ENCODE measurements around the gene NRN1L.

GRCh38 chr16:67883146-67883871 is 1.4 kb upstream of the NRN1L start:
- no peak for TF ChIP-seq CTCF (conservative IDR thresholded peaks at IDR 0.05; ENCODE audit: low read depth, low read length)
- no peak for TF ChIP-seq EZH2 (IDR thresholded peaks at IDR 0.05; ENCODE audit: borderline replicate concordance, low read depth, low read length, poor library complexity, severe bottlenecking)
